Naive thymus-derived CD4-positive, alpha-beta T cell (primary cell): ENCODE results near the gene ANKS1B. TPM values are rescaled to one million over a fixed set of nuclear protein-coding genes. Genes with fewer than 3 reads are reported as not detected.

ENCODE experiments used
- ATAC-seq: fragments of 150-1000 bp; cut with Tn5 transposase; 2 replicates; pipeline ENCODE4 v1.10.0; 2021; ENCODE audit warnings: mild to moderate bottlenecking, moderate library complexity
- CTCF ChIA-PET: fragments of 350-600 bp; sonication (Branson Sonifier 250); formaldehyde crosslinking; loops from one replicate; lab custom pipeline; 2021; ENCODE audit warnings: antibody characterized with exemption; lab: Charles Lee
- POLR2A ChIA-PET: fragments of 350-600 bp; sonication (Branson Sonifier 250); formaldehyde crosslinking; loops from one replicate; lab custom pipeline; 2021; ENCODE audit warnings: antibody characterized with exemption, inconsistent platforms; lab: Charles Lee
- DNase-seq, 9 donors: peaks; one replicate each; pipeline versions ENCODE4 v3.0.0 to v3.0.0-alpha.2; 2020 to 2022; ENCODE audit warnings: mixed read lengths in 1 of 9
- H3K27ac ChIP-seq: one replicate; pipeline ENCODE4 v1.7.0; 2013; ENCODE audit warnings: mild to moderate bottlenecking, low read depth, low read length, moderate library complexity
- H3K27me3 ChIP-seq, 2 donors: one replicate each; pipeline ENCODE4 v1.7.0; 2013; ENCODE audit warnings: low read length in 2 of 2, mild to moderate bottlenecking in 2 of 2, moderate library complexity in 2 of 2; ENCODE audit not compliant: control insufficient read depth in 2 of 2, insufficient read depth in 2 of 2
- H3K36me3 ChIP-seq, 3 experiments: 1 replicate in 2 of 3; 2 replicates in 1 of 3; pipeline ENCODE4 v1.7.0; 2013; ENCODE audit warnings: low read length in 3 of 3, mild to moderate bottlenecking in 3 of 3, moderate library complexity in 1 of 3; ENCODE audit not compliant: insufficient read depth in 3 of 3, control insufficient read depth in 2 of 3
- H3K4me1 ChIP-seq, 2 donors: one replicate each; pipeline ENCODE4 v1.7.0; 2013; ENCODE audit warnings: low read length in 2 of 2, mild to moderate bottlenecking in 2 of 2, moderate library complexity in 1 of 2; ENCODE audit not compliant: control insufficient read depth in 2 of 2, insufficient read depth in 2 of 2
- H3K4me3 ChIP-seq: 2 replicates; pipeline ENCODE4 v1.7.0; 2013; ENCODE audit warnings: mild to moderate bottlenecking, low read length
- H3K9me3 ChIP-seq, 3 experiments: 1 replicate in 2 of 3; 2 replicates in 1 of 3; pipeline ENCODE4 v1.7.0; 2013; ENCODE audit warnings: low read length in 3 of 3; ENCODE audit not compliant: control insufficient read depth in 2 of 3
- H3K27ac Mint-ChIP-seq, 9 donors: one replicate each; pipeline ENCODE4 v1.8.0; 2020 to 2022; ENCODE audit warnings: mixed read lengths in 9 of 9, mild to moderate bottlenecking in 8 of 9, moderate library complexity in 5 of 9, inconsistent platforms in 2 of 9
- H3K27me3 Mint-ChIP-seq, 5 donors: one replicate each; pipeline ENCODE4 v1.8.0; 2021 to 2022; ENCODE audit warnings: mixed read lengths in 5 of 5, mild to moderate bottlenecking in 1 of 5
- H3K36me3 Mint-ChIP-seq, 5 donors: one replicate each; pipeline ENCODE4 v1.8.0; 2020 to 2022; ENCODE audit warnings: mixed read lengths in 5 of 5, mild to moderate bottlenecking in 3 of 5, inconsistent platforms in 1 of 5
- H3K4me1 Mint-ChIP-seq, 7 donors: one replicate each; pipeline ENCODE4 v1.8.0; 2020 to 2022; ENCODE audit warnings: mixed read lengths in 7 of 7, mild to moderate bottlenecking in 3 of 7, inconsistent platforms in 1 of 7
- H3K4me3 Mint-ChIP-seq, 10 donors: one replicate each; pipeline ENCODE4 v1.8.0; 2020 to 2022; ENCODE audit warnings: mild to moderate bottlenecking in 10 of 10, mixed read lengths in 10 of 10, moderate library complexity in 6 of 10, inconsistent platforms in 2 of 10
- H3K9me3 Mint-ChIP-seq, 11 donors: one replicate each; pipeline ENCODE4 v1.8.0; 2020 to 2022; ENCODE audit warnings: mixed read lengths in 11 of 11, mild to moderate bottlenecking in 4 of 11, inconsistent platforms in 1 of 11, moderate library complexity in 1 of 11
- intact Hi-C, 2 donors: fragments of 100-400 bp; cut with micrococcal nuclease; formaldehyde crosslinking; loops; one replicate each; pipeline ENCODE4 v1.15.1; 2023
- polyA plus RNA-seq, 2 donors: library from polyadenylated mRNA; unstranded; fragments of 300-500 nt; fragmentation: Illumina TruSeq; gene quantifications; one replicate each; pipeline ENCODE4 v1.2.3, GENCODE V29; 2021
- total RNA-seq, 6 experiments: library from RNA in 5 of 6; stranded (reverse) in 5 of 6; gene quantifications; 1 replicate in 5 of 6; 2 replicates in 1 of 6; pipeline ENCODE4 v1.2.3 and lab custom pipeline; 2021 to 2026

Gene ANKS1B
- total and polyA plus RNA-seq, 7 experiments from 2014 or later, result 0.97 TPM; not detected in 6

GRCh38 chr12:99392091-99392850 lies 592.5 kb downstream of the ANKS1B start:
- ATAC-seq (no peak), DNase-seq (no peak)
- H3K4me1 Mint-ChIP-seq, result no peaks in the 10 kb centered on the region
- H3K9me3 ChIP-seq, result no peaks in the 10 kb centered on the region
- H3K9me3 Mint-ChIP-seq, result peaks cover 0 to 7% (median 0%) of the 10 kb centered on the region in 11 donors
- H3K27me3 Mint-ChIP-seq, result no peaks in the 10 kb centered on the region
- H3K36me3 ChIP-seq, result no peaks in the 10 kb centered on the region
- ChIA-PET POLR2A (no interaction called here), CTCF (no interaction called here)
- intact Hi-C loops, result no loop called here
- H3K36me3 Mint-ChIP-seq, result no peaks in the 10 kb centered on the region
- no peak overlapping the region for H3K27ac ChIP-seq
- no peaks in the 10 kb centered on the region for H3K27me3 ChIP-seq
- H3K4me1 ChIP-seq, result no peaks in the 10 kb centered on the region
- no peak overlapping the region for H3K4me3 ChIP-seq
- H3K27ac Mint-ChIP-seq, result no peak overlapping the region
- H3K4me3 Mint-ChIP-seq, result no peak overlapping the region

GRCh38 chr12:99390707-99391106 lies 594.0 kb downstream of the ANKS1B start:
- no peaks in the 10 kb centered on the region for H3K36me3 ChIP-seq
- H3K36me3 Mint-ChIP-seq, result no peaks in the 10 kb centered on the region
- H3K9me3 ChIP-seq, result no peaks in the 10 kb centered on the region
- ChIA-PET CTCF (no interaction called here), POLR2A (no interaction called here)
- H3K4me3 ChIP-seq, result no peak overlapping the region
- H3K9me3 Mint-ChIP-seq, result peaks cover 0 to 8% (median 0%) of the 10 kb centered on the region in 11 donors
- H3K27me3 ChIP-seq, result no peaks in the 10 kb centered on the region
- intact Hi-C loops, result no loop called here
- no peak for DNase-seq
- no peaks in the 10 kb centered on the region for H3K27me3 Mint-ChIP-seq
- no peak overlapping the region for H3K27ac ChIP-seq
- H3K4me1 ChIP-seq, result no peaks in the 10 kb centered on the region
- no peak overlapping the region for H3K27ac Mint-ChIP-seq
- H3K4me1 Mint-ChIP-seq, result no peaks in the 10 kb centered on the region
- no peak overlapping the region for H3K4me3 Mint-ChIP-seq
- ATAC-seq, result no peak

- Histone ChIP-seq H3K27ac (no peak overlapping the region), H3K4me1 (no peaks in the 10 kb centered on the region), H3K27me3 (no peaks in the 10 kb centered on the region), H3K9me3 (no peaks in the 10 kb centered on the region), H3K4me3 (no peak overlapping the region), H3K36me3 (no peaks in the 10 kb centered on the region)
- no peaks in the 10 kb centered on the region for H3K27me3 Mint-ChIP-seq
- ChIA-PET CTCF (no interaction called here), POLR2A (no interaction called here)
- H3K4me1 Mint-ChIP-seq, result no peaks in the 10 kb centered on the region
- no peak overlapping the region for H3K27ac Mint-ChIP-seq
- ATAC-seq (no peak), DNase-seq (no peak)
- no peak overlapping the region for H3K4me3 Mint-ChIP-seq
- H3K36me3 Mint-ChIP-seq, result no peaks in the 10 kb centered on the region
- intact Hi-C loops, result no loop called here
- peaks cover 0 to 8% (median under 1%) of the 10 kb centered on the region in 11 donors for H3K9me3 Mint-ChIP-seq
Observed at GRCh38 chr12:99389751-99390150, 595.0 kb downstream of the ANKS1B start.

- CTCF ChIA-PET, result no interaction called here
Observed at GRCh38 chr12:99388671-99389195, 596.0 kb downstream of the ANKS1B start.

GRCh38 chr12:99387661-99388060 lies 597.1 kb downstream of the ANKS1B start:
- no peak overlapping the region for H3K4me3 Mint-ChIP-seq
- CTCF ChIA-PET, result no interaction called here
- Histone ChIP-seq H3K36me3 (no peaks in the 10 kb centered on the region), H3K9me3 (no peaks in the 10 kb centered on the region), H3K27ac (no peak overlapping the region), H3K27me3 (no peaks in the 10 kb centered on the region), H3K4me3 (no peak overlapping the region), H3K4me1 (no peaks in the 10 kb centered on the region)
- DNase-seq (no peak), ATAC-seq (no peak)
- no peaks in the 10 kb centered on the region for H3K4me1 Mint-ChIP-seq
- intact Hi-C loops, result no loop called here
- POLR2A ChIA-PET, result no interaction called here
- H3K36me3 Mint-ChIP-seq, result no peaks in the 10 kb centered on the region
- H3K27me3 Mint-ChIP-seq, result no peaks in the 10 kb centered on the region
- no peak overlapping the region for H3K27ac Mint-ChIP-seq
- H3K9me3 Mint-ChIP-seq, result peaks cover 0 to 12% (median 4%) of the 10 kb centered on the region in 11 donors

More at GRCh38 chr12:99388671-99389195, 596.0 kb downstream of the ANKS1B start:
- Mint-ChIP-seq H3K4me3 (no peak overlapping the region), H3K27ac (no peak overlapping the region), H3K27me3 (no peaks in the 10 kb centered on the region), H3K9me3 (peaks cover 0 to 8% (median 1%) of the 10 kb centered on the region in 11 donors), H3K4me1 (no peaks in the 10 kb centered on the region), H3K36me3 (no peaks in the 10 kb centered on the region)
- H3K4me1 ChIP-seq, result no peaks in the 10 kb centered on the region
- no peaks in the 10 kb centered on the region for H3K27me3 ChIP-seq
- POLR2A ChIA-PET, result no interaction called here
- H3K36me3 ChIP-seq, result no peaks in the 10 kb centered on the region
- no peak overlapping the region for H3K4me3 ChIP-seq
- H3K9me3 ChIP-seq, result no peaks in the 10 kb centered on the region
- ATAC-seq (no peak), DNase-seq (no peak)
- H3K27ac ChIP-seq, result no peak overlapping the region
- intact Hi-C loops, result no loop called here

- Mint-ChIP-seq H3K4me1 (no peaks in the 10 kb centered on the region), H3K27ac (no peak overlapping the region), H3K4me3 (no peak overlapping the region), H3K36me3 (no peaks in the 10 kb centered on the region), H3K9me3 (peaks cover 0 to 12% (median 3%) of the 10 kb centered on the region in 11 donors), H3K27me3 (no peaks in the 10 kb centered on the region)
- ChIA-PET POLR2A (no interaction called here), CTCF (no interaction called here)
- DNase-seq (no peak), ATAC-seq (no peak)
- no peak overlapping the region for H3K4me3 ChIP-seq
- no peak overlapping the region for H3K27ac ChIP-seq
- no peaks in the 10 kb centered on the region for H3K4me1 ChIP-seq
- no peaks in the 10 kb centered on the region for H3K27me3 ChIP-seq
- intact Hi-C loops, result no loop called here
- H3K36me3 ChIP-seq, result no peaks in the 10 kb centered on the region
- no peaks in the 10 kb centered on the region for H3K9me3 ChIP-seq
Observed at GRCh38 chr12:99386907-99387306, 597.8 kb downstream of the ANKS1B start.

- H3K4me1 ChIP-seq, result no peaks in the 10 kb centered on the region
- peaks cover 0 to 4% (median 0%) of the 10 kb centered on the region in 5 donors for H3K36me3 Mint-ChIP-seq
- no peak overlapping the region for H3K4me3 Mint-ChIP-seq
- ATAC-seq, result no peak
- peaks cover 0 to 16% (median 2%) of the 10 kb centered on the region in 11 donors for H3K9me3 Mint-ChIP-seq
- CTCF ChIA-PET, result no interaction called here
- intact Hi-C loops, result no loop called here
- H3K9me3 ChIP-seq, result no peaks in the 10 kb centered on the region
- no peak overlapping the region for H3K27ac Mint-ChIP-seq
- POLR2A ChIA-PET, result no interaction called here
- no peaks in the 10 kb centered on the region for H3K36me3 ChIP-seq
- no peak overlapping the region for H3K4me3 ChIP-seq
- H3K27ac ChIP-seq, result no peak overlapping the region
- H3K4me1 Mint-ChIP-seq, result no peaks in the 10 kb centered on the region
- no peak for DNase-seq
- no peaks in the 10 kb centered on the region for H3K27me3 ChIP-seq
- no peaks in the 10 kb centered on the region for H3K27me3 Mint-ChIP-seq
Observed at GRCh38 chr12:99383258-99383657, 601.5 kb downstream of the ANKS1B start.
